ENCODE measurements around the gene SMPDL3A. TPM values are rescaled to one million over a fixed set of nuclear protein-coding genes. Genes with fewer than 3 reads are reported as not detected.

SMPDL3A gene
- total RNA-seq, 1 donor: 23.5 TPM

- no peak for DNase-seq (ENCODE audit: insufficient read length, low spot score, missing footprints)
- H3K4me2 ChIP-seq (ENCODE audit: insufficient read depth, low read length): no peak overlapping the region
Measured at GRCh38 chr6:122781716-122782115, 7.3 kb upstream of the SMPDL3A start.

DNA sequence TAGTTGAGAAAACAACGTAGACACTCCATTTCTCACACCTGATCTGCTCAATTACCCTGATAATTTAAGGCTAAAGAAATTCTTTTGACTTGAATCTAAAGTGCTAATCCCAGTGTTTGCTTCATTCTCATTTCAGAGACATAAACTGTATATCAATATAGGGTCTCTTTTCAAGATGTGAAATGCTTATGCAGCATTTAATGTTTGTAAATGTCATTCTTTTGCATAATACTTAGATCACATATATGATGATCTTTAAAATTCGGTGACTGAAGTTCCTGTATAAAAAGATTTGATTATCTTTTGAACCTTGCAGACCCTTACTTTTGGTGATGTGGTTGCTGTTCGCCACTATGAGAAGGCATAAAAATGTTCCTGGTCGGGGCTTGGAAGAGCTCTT, 5.7 kb upstream of the SMPDL3A start:
- no peaks in the 10 kb centered on the region for H3K36me3 ChIP-seq (ENCODE audit: insufficient read depth, low read length)
- H3K4me3 ChIP-seq (ENCODE audit: insufficient read depth, low read length): no peak overlapping the region
- TF ChIP-seq, protein P1, sequence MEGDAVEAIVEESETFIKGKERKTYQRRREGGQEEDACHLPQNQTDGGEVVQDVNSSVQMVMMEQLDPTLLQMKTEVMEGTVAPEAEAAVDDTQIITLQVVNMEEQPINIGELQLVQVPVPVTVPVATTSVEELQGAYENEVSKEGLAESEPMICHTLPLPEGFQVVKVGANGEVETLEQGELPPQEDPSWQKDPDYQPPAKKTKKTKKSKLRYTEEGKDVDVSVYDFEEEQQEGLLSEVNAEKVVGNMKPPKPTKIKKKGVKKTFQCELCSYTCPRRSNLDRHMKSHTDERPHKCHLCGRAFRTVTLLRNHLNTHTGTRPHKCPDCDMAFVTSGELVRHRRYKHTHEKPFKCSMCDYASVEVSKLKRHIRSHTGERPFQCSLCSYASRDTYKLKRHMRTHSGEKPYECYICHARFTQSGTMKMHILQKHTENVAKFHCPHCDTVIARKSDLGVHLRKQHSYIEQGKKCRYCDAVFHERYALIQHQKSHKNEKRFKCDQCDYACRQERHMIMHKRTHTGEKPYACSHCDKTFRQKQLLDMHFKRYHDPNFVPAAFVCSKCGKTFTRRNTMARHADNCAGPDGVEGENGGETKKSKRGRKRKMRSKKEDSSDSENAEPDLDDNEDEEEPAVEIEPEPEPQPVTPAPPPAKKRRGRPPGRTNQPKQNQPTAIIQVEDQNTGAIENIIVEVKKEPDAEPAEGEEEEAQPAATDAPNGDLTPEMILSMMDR (IDR thresholded peaks at IDR 0.05; ENCODE audit: extremely low read depth, low read depth, low read length): no peak
- H2AFZ ChIP-seq (ENCODE audit: low read length): no peak overlapping the region
- no peaks in the 10 kb centered on the region for H3K79me2 ChIP-seq (ENCODE audit: insufficient read depth, low read length)
- H3K9me3 ChIP-seq (ENCODE audit: low read depth, low read length): no peaks in the 10 kb centered on the region
- no peak overlapping the region for H3K4me2 ChIP-seq (ENCODE audit: insufficient read depth, low read length)
- no peak overlapping the region for H3K27ac ChIP-seq (ENCODE audit: low read depth, low read length)
- DNase-seq (ENCODE audit: insufficient read length, low spot score, missing footprints): no peak
- no peaks in the 10 kb centered on the region for H3K4me1 ChIP-seq (ENCODE audit: insufficient read depth, low read length)
- H3K27me3 ChIP-seq (ENCODE audit: insufficient read depth, low read length): peaks cover 25% of the 10 kb centered on the region
- no peaks in the 10 kb centered on the region for H4K20me1 ChIP-seq (ENCODE audit: insufficient read depth, low read length)

More at GRCh38 chr6:122781716-122782115, 7.3 kb upstream of the SMPDL3A start:
- H3K27ac ChIP-seq (ENCODE audit: low read depth, low read length): no peak overlapping the region
- H2AFZ ChIP-seq (ENCODE audit: low read length): no peak overlapping the region
- no peaks in the 10 kb centered on the region for H3K4me1 ChIP-seq (ENCODE audit: insufficient read depth, low read length)
- no peaks in the 10 kb centered on the region for H3K79me2 ChIP-seq (ENCODE audit: insufficient read depth, low read length)
- peaks cover 25% of the 10 kb centered on the region for H3K27me3 ChIP-seq (ENCODE audit: insufficient read depth, low read length)
- no peaks in the 10 kb centered on the region for H3K9me3 ChIP-seq (ENCODE audit: low read depth, low read length)
- TF ChIP-seq, protein P1 (IDR thresholded peaks at IDR 0.05; ENCODE audit: extremely low read depth, low read depth, low read length): no peak
- H3K4me3 ChIP-seq (ENCODE audit: insufficient read depth, low read length): no peak overlapping the region
- no peaks in the 10 kb centered on the region for H3K36me3 ChIP-seq (ENCODE audit: insufficient read depth, low read length)
- no peaks in the 10 kb centered on the region for H4K20me1 ChIP-seq (ENCODE audit: insufficient read depth, low read length)

- no peak overlapping the region for H3K27ac ChIP-seq (ENCODE audit: low read depth, low read length)
- no peaks in the 10 kb centered on the region for H4K20me1 ChIP-seq (ENCODE audit: insufficient read depth, low read length)
- H2AFZ ChIP-seq (ENCODE audit: low read length): no peak overlapping the region
- DNase-seq (ENCODE audit: insufficient read length, low spot score, missing footprints): no peak
- H3K4me3 ChIP-seq (ENCODE audit: insufficient read depth, low read length): no peak overlapping the region
- TF ChIP-seq, protein P1 (IDR thresholded peaks at IDR 0.05; ENCODE audit: extremely low read depth, low read depth, low read length): no peak
- peaks cover 9% of the 10 kb centered on the region for H3K27me3 ChIP-seq (ENCODE audit: insufficient read depth, low read length)
- no peaks in the 10 kb centered on the region for H3K79me2 ChIP-seq (ENCODE audit: insufficient read depth, low read length)
- H3K4me1 ChIP-seq (ENCODE audit: insufficient read depth, low read length): peaks cover 7% of the 10 kb centered on the region
- no peak overlapping the region for H3K4me2 ChIP-seq (ENCODE audit: insufficient read depth, low read length)
- H3K36me3 ChIP-seq (ENCODE audit: insufficient read depth, low read length): no peaks in the 10 kb centered on the region
- H3K9me3 ChIP-seq (ENCODE audit: low read depth, low read length): no peaks in the 10 kb centered on the region
Measured at GRCh38 chr6:122785891-122786290, 3.2 kb upstream of the SMPDL3A start.

GRCh38 chr6:122787721-122788120, 1.3 kb upstream of the SMPDL3A start:
- no peaks in the 10 kb centered on the region for H4K20me1 ChIP-seq (ENCODE audit: insufficient read depth, low read length)

More at GRCh38 chr6:122787721-122788120, 1.3 kb upstream of the SMPDL3A start:
- DNase-seq (ENCODE audit: insufficient read length, low spot score, missing footprints): no peak
- H3K27ac ChIP-seq (ENCODE audit: low read depth, low read length): no peak overlapping the region
- H2AFZ ChIP-seq (ENCODE audit: low read length): no peak overlapping the region
- H3K4me2 ChIP-seq (ENCODE audit: insufficient read depth, low read length): no peak overlapping the region
- H3K4me3 ChIP-seq (ENCODE audit: insufficient read depth, low read length): no peak overlapping the region
- peaks cover 7% of the 10 kb centered on the region for H3K4me1 ChIP-seq (ENCODE audit: insufficient read depth, low read length)
- no peaks in the 10 kb centered on the region for H3K79me2 ChIP-seq (ENCODE audit: insufficient read depth, low read length)
- TF ChIP-seq, protein P1 (IDR thresholded peaks at IDR 0.05; ENCODE audit: extremely low read depth, low read depth, low read length): no peak
- no peaks in the 10 kb centered on the region for H3K9me3 ChIP-seq (ENCODE audit: low read depth, low read length)
- H3K27me3 ChIP-seq (ENCODE audit: insufficient read depth, low read length): peaks cover 9% of the 10 kb centered on the region
- no peaks in the 10 kb centered on the region for H3K36me3 ChIP-seq (ENCODE audit: insufficient read depth, low read length)

All from osteoblast (primary cell).